ENCODE measurements around the gene CCM2L. TPM values are rescaled to one million over a fixed set of nuclear protein-coding genes. Genes with fewer than 3 reads are reported as not detected.

CCM2L gene
- total RNA-seq, 1 donor from 2014 or later: 0.11 TPM

DNA sequence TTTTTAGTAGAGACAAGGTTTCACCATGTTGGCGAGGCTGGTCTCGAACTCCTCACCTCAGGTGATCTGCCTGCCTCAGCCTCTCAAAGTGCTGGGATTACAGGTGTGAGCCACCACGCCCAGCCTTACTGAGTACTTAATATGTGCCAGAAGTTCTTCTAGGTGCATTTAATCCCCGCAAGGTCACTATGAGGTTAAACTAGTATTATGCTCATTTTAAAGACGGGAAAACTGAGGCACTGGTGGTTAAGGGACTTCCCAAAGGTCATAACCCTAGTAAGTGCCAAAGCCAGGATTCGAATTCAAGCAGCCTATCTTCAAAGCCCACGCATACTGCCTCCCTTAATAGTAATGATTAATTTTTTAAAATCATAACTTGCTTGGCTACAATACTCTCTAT is 674 bp upstream of the CCM2L start:
- no peaks in the 10 kb centered on the region for H3K79me2 ChIP-seq (ENCODE audit: insufficient read depth, low read length)
- TF ChIP-seq, protein P1, sequence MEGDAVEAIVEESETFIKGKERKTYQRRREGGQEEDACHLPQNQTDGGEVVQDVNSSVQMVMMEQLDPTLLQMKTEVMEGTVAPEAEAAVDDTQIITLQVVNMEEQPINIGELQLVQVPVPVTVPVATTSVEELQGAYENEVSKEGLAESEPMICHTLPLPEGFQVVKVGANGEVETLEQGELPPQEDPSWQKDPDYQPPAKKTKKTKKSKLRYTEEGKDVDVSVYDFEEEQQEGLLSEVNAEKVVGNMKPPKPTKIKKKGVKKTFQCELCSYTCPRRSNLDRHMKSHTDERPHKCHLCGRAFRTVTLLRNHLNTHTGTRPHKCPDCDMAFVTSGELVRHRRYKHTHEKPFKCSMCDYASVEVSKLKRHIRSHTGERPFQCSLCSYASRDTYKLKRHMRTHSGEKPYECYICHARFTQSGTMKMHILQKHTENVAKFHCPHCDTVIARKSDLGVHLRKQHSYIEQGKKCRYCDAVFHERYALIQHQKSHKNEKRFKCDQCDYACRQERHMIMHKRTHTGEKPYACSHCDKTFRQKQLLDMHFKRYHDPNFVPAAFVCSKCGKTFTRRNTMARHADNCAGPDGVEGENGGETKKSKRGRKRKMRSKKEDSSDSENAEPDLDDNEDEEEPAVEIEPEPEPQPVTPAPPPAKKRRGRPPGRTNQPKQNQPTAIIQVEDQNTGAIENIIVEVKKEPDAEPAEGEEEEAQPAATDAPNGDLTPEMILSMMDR (IDR thresholded peaks at IDR 0.05; ENCODE audit: insufficient read depth, low read depth, low read length): no peak
- TF ChIP-seq EZH2 (IDR thresholded peaks at IDR 0.05; ENCODE audit: insufficient read depth, low read length): no peak
- DNase-seq (ENCODE audit: low read depth): no peak
- Mint-ChIP-seq H3K4me3 (ENCODE audit: unreplicated experiment) (no peak overlapping the region), H3K36me3 (ENCODE audit: low read depth, unreplicated experiment) (no peaks in the 10 kb centered on the region), H3K9me3 (ENCODE audit: unreplicated experiment) (peaks cover 2% of the 10 kb centered on the region), H3K4me1 (ENCODE audit: low read depth, unreplicated experiment) (peaks cover 4% of the 10 kb centered on the region), H3K27ac (ENCODE audit: unreplicated experiment) (no peak overlapping the region), H3K27me3 (ENCODE audit: low read depth, unreplicated experiment) (peaks cover 15% of the 10 kb centered on the region)
- no peak overlapping the region for H3K4me2 ChIP-seq (ENCODE audit: low read length)
- H3K36me3 ChIP-seq (ENCODE audit: insufficient read depth, low read length): no peaks in the 10 kb centered on the region
- peaks cover 5% of the 10 kb centered on the region for H3K27me3 ChIP-seq (ENCODE audit: insufficient read depth, low read length)
- FAIRE-seq: no peak
- no peaks in the 10 kb centered on the region for H3K9me3 ChIP-seq (ENCODE audit: insufficient read depth, low read depth, low read length)
- no peak overlapping the region for H2AFZ ChIP-seq (ENCODE audit: low read depth, low read length)
- H3K9ac ChIP-seq (ENCODE audit: low read length): no peak overlapping the region
- H4K20me1 ChIP-seq (ENCODE audit: insufficient read depth, low read length): no peaks in the 10 kb centered on the region
- H3K27ac ChIP-seq (ENCODE audit: low read depth, low read length): no peak overlapping the region
- no peaks in the 10 kb centered on the region for H3K4me1 ChIP-seq (ENCODE audit: insufficient read depth, low read length)
- H3K4me3 ChIP-seq (ENCODE audit: insufficient read depth, low read depth, low read length): no peak overlapping the region

DNA sequence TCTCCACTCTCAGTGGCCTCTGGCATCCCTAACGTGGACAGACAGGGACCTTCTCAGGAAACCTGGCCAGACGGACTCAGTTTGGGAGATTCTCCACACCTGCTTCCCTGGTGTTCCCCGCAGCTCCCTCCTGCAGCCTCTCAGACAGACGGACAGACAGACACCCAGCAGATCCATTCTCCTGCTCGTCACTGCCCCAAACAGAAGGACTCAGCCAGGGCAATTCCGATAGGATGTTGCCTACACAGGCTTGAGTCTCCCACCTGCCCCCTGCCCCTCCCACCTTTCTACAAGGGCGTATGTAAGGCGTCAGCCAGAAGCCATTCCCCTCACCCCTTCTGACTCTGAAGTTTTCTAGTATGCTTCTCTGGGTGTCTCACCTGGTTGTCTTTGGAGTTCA is 428 bp downstream of the CCM2L start:
- no peaks in the 10 kb centered on the region for H4K20me1 ChIP-seq (ENCODE audit: insufficient read depth, low read length)
- DNase-seq (ENCODE audit: low read depth): no peak
- no peak overlapping the region for H3K4me3 ChIP-seq (ENCODE audit: insufficient read depth, low read depth, low read length)
- H3K27ac Mint-ChIP-seq (ENCODE audit: unreplicated experiment): no peak overlapping the region
- H3K79me2 ChIP-seq (ENCODE audit: insufficient read depth, low read length): no peaks in the 10 kb centered on the region
- H3K9ac ChIP-seq (ENCODE audit: low read length): no peak overlapping the region
- H3K9me3 ChIP-seq (ENCODE audit: insufficient read depth, low read depth, low read length): no peaks in the 10 kb centered on the region
- H3K27me3 ChIP-seq (ENCODE audit: insufficient read depth, low read length): peaks cover 12% of the 10 kb centered on the region
- no peaks in the 10 kb centered on the region for H3K36me3 Mint-ChIP-seq (ENCODE audit: low read depth, unreplicated experiment)
- FAIRE-seq: no peak
- no peak overlapping the region for H3K4me3 Mint-ChIP-seq (ENCODE audit: unreplicated experiment)
- no peak overlapping the region for H3K27ac ChIP-seq (ENCODE audit: low read depth, low read length)
- peaks cover 2% of the 10 kb centered on the region for H3K9me3 Mint-ChIP-seq (ENCODE audit: unreplicated experiment)
- H3K36me3 ChIP-seq (ENCODE audit: insufficient read depth, low read length): no peaks in the 10 kb centered on the region
- no peak for TF ChIP-seq EZH2 (IDR thresholded peaks at IDR 0.05; ENCODE audit: insufficient read depth, low read length)
- TF ChIP-seq, protein P1 (IDR thresholded peaks at IDR 0.05; ENCODE audit: insufficient read depth, low read depth, low read length): no peak
- H3K27me3 Mint-ChIP-seq (ENCODE audit: low read depth, unreplicated experiment): peaks cover 20% of the 10 kb centered on the region
- no peaks in the 10 kb centered on the region for H3K4me1 ChIP-seq (ENCODE audit: insufficient read depth, low read length)
- no peak overlapping the region for H3K4me2 ChIP-seq (ENCODE audit: low read length)
- no peak overlapping the region for H2AFZ ChIP-seq (ENCODE audit: low read depth, low read length)
- H3K4me1 Mint-ChIP-seq (ENCODE audit: low read depth, unreplicated experiment): peaks cover 4% of the 10 kb centered on the region

DNA sequence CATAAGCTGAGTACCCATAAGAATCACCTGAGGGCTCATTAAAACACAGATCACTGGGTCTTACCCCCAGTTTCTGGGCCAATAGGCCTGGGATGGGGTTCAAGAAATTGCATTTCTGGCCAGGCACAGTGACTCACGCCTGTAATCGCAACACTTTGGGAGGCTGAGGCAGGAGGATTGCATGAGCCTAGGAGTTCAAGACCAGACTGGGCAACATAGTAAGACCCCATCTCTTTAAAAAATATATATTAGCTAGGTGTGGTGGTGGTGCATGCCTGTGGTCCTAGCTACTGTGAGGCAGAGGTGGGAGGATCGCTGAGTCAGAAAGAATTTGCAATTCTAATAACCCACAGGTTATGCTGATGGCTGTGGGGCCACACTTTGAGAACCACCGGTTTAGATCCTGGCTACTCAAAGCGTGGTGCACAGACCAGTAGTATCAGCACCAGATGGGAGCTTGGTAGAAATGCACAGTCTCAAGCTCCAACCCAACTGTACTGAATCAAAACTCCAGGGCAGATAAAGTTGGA is 2.0 kb downstream of the CCM2L start:
- TF ChIP-seq, protein P1 (IDR thresholded peaks at IDR 0.05; ENCODE audit: insufficient read depth, low read depth, low read length): no peak
- TF ChIP-seq EZH2 (IDR thresholded peaks at IDR 0.05; ENCODE audit: insufficient read depth, low read length): no peak
- Histone ChIP-seq H3K4me3 (ENCODE audit: insufficient read depth, low read depth, low read length) (no peak overlapping the region), H3K4me2 (ENCODE audit: low read length) (no peak overlapping the region), H4K20me1 (ENCODE audit: insufficient read depth, low read length) (no peaks in the 10 kb centered on the region), H3K27ac (ENCODE audit: low read depth, low read length) (no peak overlapping the region), H3K27me3 (ENCODE audit: insufficient read depth, low read length) (peaks cover 17% of the 10 kb centered on the region), H3K79me2 (ENCODE audit: insufficient read depth, low read length) (no peaks in the 10 kb centered on the region), H2AFZ (ENCODE audit: low read depth, low read length) (no peak overlapping the region), H3K4me1 (ENCODE audit: insufficient read depth, low read length) (no peaks in the 10 kb centered on the region), H3K9me3 (ENCODE audit: insufficient read depth, low read depth, low read length) (no peaks in the 10 kb centered on the region), H3K36me3 (ENCODE audit: insufficient read depth, low read length) (no peaks in the 10 kb centered on the region), H3K9ac (ENCODE audit: low read length) (no peak overlapping the region)
- peaks cover 4% of the 10 kb centered on the region for H3K4me1 Mint-ChIP-seq (ENCODE audit: low read depth, unreplicated experiment)
- no peak overlapping the region for H3K4me3 Mint-ChIP-seq (ENCODE audit: unreplicated experiment)
- peaks cover 2% of the 10 kb centered on the region for H3K9me3 Mint-ChIP-seq (ENCODE audit: unreplicated experiment)
- FAIRE-seq (no peak), DNase-seq (ENCODE audit: low read depth) (no peak)
- no peak overlapping the region for H3K27ac Mint-ChIP-seq (ENCODE audit: unreplicated experiment)
- peaks cover 26% of the 10 kb centered on the region for H3K27me3 Mint-ChIP-seq (ENCODE audit: low read depth, unreplicated experiment)
- H3K36me3 Mint-ChIP-seq (ENCODE audit: low read depth, unreplicated experiment): no peaks in the 10 kb centered on the region

Data from astrocyte (in vitro differentiated cells and primary cell).